Transverse colon (tissue), 4 donors: ENCODE results near the gene WTIP.
"Not testable (repeated sequence)": the region's sequence is repeated elsewhere in the genome, so short reads cannot be mapped to it uniquely, and the experiment has no call there.

Source experiments
- CTCF ChIP-seq, 5 experiments: fragments of 200-600 bp in 3 of 5; fragments of 450-650 bp in 2 of 5; sonication (generic) in 3 of 5; IDR thresholded peaks; 1 replicate in 2 of 5; 2 replicates in 3 of 5; pipeline ENCODE4 v1.5.1; 2016 to 2017; ENCODE audit warnings: antibody characterized with exemption in 5 of 5, inconsistent platforms in 3 of 5, mild to moderate bottlenecking in 2 of 5, moderate library complexity in 1 of 5
- EP300 ChIP-seq: sonication (generic); formaldehyde crosslinking; IDR thresholded peaks from one replicate; pipeline ENCODE4 v1.6.1; 2017; ENCODE audit warnings: antibody characterized with exemption, low read depth
- POLR2A ChIP-seq: fragments of 450-650 bp; IDR thresholded peaks from one replicate; pipeline ENCODE4 v1.6.1; 2016; ENCODE audit warnings: antibody characterized with exemption, mild to moderate bottlenecking, moderate library complexity
- POLR2AphosphoS5 ChIP-seq, 3 donors: sonication (generic); formaldehyde crosslinking; IDR thresholded peaks; one replicate each; pipeline ENCODE4 v1.6.1; 2016; ENCODE audit warnings: antibody characterized with exemption in 3 of 3

- not testable (repeated sequence) for TF ChIP-seq EP300; CTCF (IDR thresholded peaks at IDR 0.05); POLR2A; POLR2AphosphoS5 (IDR thresholded peaks at IDR 0.05)
Observed at GRCh38 chr19:34478496-34478895, 3.1 kb upstream of the WTIP start.
